Lung (tissue), 12 donors: ENCODE results near the gene HTT. TPM values are rescaled to one million over a fixed set of nuclear protein-coding genes. Genes with fewer than 3 reads are reported as not detected.

ENCODE experiments used
- ATAC-seq: fragments of 200-7000 bp; cut with Tn5 transposase; one replicate; pipeline ENCODE4 v1.9.1; 2020; ENCODE audit warnings: moderate number of reproducible peaks; ENCODE audit not compliant: insufficient read depth, low FRiP score
- DNase-seq, 3 donors: peaks; one replicate each; pipeline ENCODE4 v3.0.0-alpha.2; 2013 to 2017
- H3K27ac ChIP-seq, 2 donors: one replicate each; pipeline ENCODE4 v1.5.1; 2013; ENCODE audit warnings: mild to moderate bottlenecking in 2 of 2, moderate library complexity in 2 of 2, control low read depth in 1 of 2, inconsistent platforms in 1 of 2, low read depth in 1 of 2, low read length in 1 of 2
- H3K27me3 ChIP-seq, 3 donors: one replicate each; pipeline ENCODE4 v1.5.1; 2013; ENCODE audit warnings: low read length in 2 of 3; ENCODE audit not compliant: control insufficient read depth in 3 of 3, insufficient read depth in 3 of 3
- H3K36me3 ChIP-seq, 4 donors: one replicate each; pipeline ENCODE4 v1.5.1; 2013; ENCODE audit warnings: low read length in 4 of 4, mild to moderate bottlenecking in 1 of 4, moderate library complexity in 1 of 4; ENCODE audit not compliant: control insufficient read depth in 4 of 4, insufficient read depth in 4 of 4
- H3K4me1 ChIP-seq, 5 donors: one replicate each; pipeline ENCODE4 v1.5.1; 2013; ENCODE audit warnings: low read length in 5 of 5, mild to moderate bottlenecking in 2 of 5, moderate library complexity in 1 of 5; ENCODE audit not compliant: control insufficient read depth in 5 of 5, insufficient read depth in 5 of 5
- H3K4me3 ChIP-seq: one replicate; pipeline ENCODE4 v1.5.1; 2013; ENCODE audit warnings: mild to moderate bottlenecking, control low read depth, moderate library complexity
- H3K9ac ChIP-seq, 2 donors: one replicate each; pipeline ENCODE4 v1.5.1; 2013; ENCODE audit warnings: low read length in 2 of 2, control low read depth in 1 of 2; ENCODE audit not compliant: insufficient read depth in 1 of 2
- H3K9me3 ChIP-seq, 4 donors: one replicate each; pipeline ENCODE4 v1.5.1; 2013; ENCODE audit warnings: low read length in 3 of 4, mild to moderate bottlenecking in 1 of 4, moderate library complexity in 1 of 4; ENCODE audit not compliant: control insufficient read depth in 4 of 4, insufficient read depth in 3 of 4
- WGBS, 2 donors: extraction: QIAGEN DNeasy Blood & Tissue Kit; methylation state at CpG; one replicate each; pipeline ENCODE4 v1.1.7; 2013; 5-methylcytosine and 5-hydroxymethylcytosine counted together
- polyA plus RNA-seq, 2 donors: library from polyadenylated mRNA; stranded (reverse); fragments of 200-250 nt; gene quantifications; one replicate each; pipeline ENCODE4 v1.2.1, GENCODE V29; 2013
- total RNA-seq, 2 donors: library from RNA; depleted of rRNA in 1 of 2; stranded (reverse); fragments of >200 nt in 1 of 2; gene quantifications; one replicate each; pipeline ENCODE4 v1.2.1, GENCODE V29; 2014 to 2021
- TF ChIP-seq, protein P1 (sequence below): IDR thresholded peaks from 2 replicates; pipeline ENCODE4 v1.5.1; 2012; ENCODE audit warnings: mild to moderate bottlenecking; ENCODE audit errors: control extremely low read depth, extremely low read depth
- donor health status: control.
- donor health status: control.
- donor health status: Bipolar disorder and iron deficiency.
- donor health status: healthy.
- donor health status: DM: yes; HTN: yes; CAD: no.

Gene HTT
- total and polyA plus RNA-seq, 4 donors, result 17.0 to 109 (median 48.4) TPM

DNA sequence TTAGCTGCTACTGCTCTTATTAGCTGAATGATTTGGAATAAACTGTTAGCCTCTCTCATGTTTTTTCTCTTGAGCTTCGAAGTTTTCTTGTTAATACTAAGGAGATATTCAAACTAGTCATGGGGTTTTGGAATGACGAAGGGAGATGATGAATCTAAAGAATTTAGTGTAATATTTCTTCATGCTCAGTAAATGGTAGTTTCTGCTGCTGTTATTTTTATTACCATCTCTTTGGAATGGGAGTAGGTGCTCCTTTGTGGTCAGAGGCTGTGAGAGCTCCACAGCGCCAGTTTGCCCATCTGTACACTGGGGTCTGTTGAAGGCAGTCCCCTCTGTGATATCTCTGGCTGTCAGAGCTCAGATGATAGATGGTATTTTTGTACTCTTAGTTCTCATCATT, 33.7 kb downstream of the HTT start:
- Histone ChIP-seq H3K27ac (peak overlapping the region in 1 of 2 donors; percentile 64), H3K9ac (no peak overlapping the region), H3K36me3 (peaks cover 10 to 40% (median 18%) of the 10 kb centered on the region in 4 donors), H3K9me3 (no peaks in the 10 kb centered on the region), H3K4me3 (no peak overlapping the region), H3K4me1 (peaks cover 0 to 12% (median 0%) of the 10 kb centered on the region in 5 donors), H3K27me3 (no peaks in the 10 kb centered on the region)
- no peak for DNase-seq
- ATAC-seq, result no peak
- 81 to 94% methylated on average over 3 of the region's 3 CpGs for WGBS, 2 donors
- TF ChIP-seq, protein P1, sequence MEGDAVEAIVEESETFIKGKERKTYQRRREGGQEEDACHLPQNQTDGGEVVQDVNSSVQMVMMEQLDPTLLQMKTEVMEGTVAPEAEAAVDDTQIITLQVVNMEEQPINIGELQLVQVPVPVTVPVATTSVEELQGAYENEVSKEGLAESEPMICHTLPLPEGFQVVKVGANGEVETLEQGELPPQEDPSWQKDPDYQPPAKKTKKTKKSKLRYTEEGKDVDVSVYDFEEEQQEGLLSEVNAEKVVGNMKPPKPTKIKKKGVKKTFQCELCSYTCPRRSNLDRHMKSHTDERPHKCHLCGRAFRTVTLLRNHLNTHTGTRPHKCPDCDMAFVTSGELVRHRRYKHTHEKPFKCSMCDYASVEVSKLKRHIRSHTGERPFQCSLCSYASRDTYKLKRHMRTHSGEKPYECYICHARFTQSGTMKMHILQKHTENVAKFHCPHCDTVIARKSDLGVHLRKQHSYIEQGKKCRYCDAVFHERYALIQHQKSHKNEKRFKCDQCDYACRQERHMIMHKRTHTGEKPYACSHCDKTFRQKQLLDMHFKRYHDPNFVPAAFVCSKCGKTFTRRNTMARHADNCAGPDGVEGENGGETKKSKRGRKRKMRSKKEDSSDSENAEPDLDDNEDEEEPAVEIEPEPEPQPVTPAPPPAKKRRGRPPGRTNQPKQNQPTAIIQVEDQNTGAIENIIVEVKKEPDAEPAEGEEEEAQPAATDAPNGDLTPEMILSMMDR, result no peak

GRCh38 chr4:3111461-3111860, 37.0 kb downstream of the HTT start:
- peaks cover 16 to 46% (median 25%) of the 10 kb centered on the region in 4 donors for H3K36me3 ChIP-seq
- DNase-seq (peak in 1 of 3 donors; percentile 40), ATAC-seq (no peak)
- H3K9me3 ChIP-seq, result no peaks in the 10 kb centered on the region
- TF ChIP-seq, protein P1, result no peak
- H3K27ac ChIP-seq, result peak overlapping the region in 1 of 2 donors; percentile 78
- 57 to 59% methylated on average over 5 of the region's 5 CpGs for WGBS, 2 donors
- H3K4me3 ChIP-seq, result no peak overlapping the region
- H3K4me1 ChIP-seq, result peaks cover 0 to 14% (median 0%) of the 10 kb centered on the region in 5 donors
- H3K9ac ChIP-seq, result no peak overlapping the region
- no peaks in the 10 kb centered on the region for H3K27me3 ChIP-seq

DNA sequence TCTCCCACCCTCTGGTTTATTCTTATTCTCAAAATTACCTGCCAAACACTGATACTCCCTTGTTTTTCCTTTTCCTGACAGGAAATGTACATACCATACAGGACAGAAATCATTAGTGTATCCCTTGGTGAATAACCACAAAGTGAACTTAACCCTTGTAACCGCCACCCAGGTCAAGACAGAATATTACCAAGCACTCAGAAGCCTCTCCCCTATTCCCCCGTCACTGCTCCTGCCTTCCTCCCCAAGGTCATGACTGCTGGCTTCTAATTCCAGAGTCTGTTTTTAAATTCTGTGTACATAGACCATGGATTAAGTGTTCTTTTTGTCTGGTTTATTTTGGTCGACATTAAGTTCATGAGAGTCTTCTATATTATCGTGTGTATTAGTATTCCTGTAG, 37.7 kb downstream of the HTT start:
- WGBS, 2 donors, result 73 to 81% methylated on average over 4 of the region's 4 CpGs
- Histone ChIP-seq H3K4me1 (peaks cover 0 to 13% (median 0%) of the 10 kb centered on the region in 5 donors), H3K9ac (no peak overlapping the region), H3K9me3 (no peaks in the 10 kb centered on the region), H3K36me3 (peaks cover 19 to 49% (median 26%) of the 10 kb centered on the region in 4 donors), H3K27ac (peak overlapping the region in 1 of 2 donors; percentile 28), H3K27me3 (no peaks in the 10 kb centered on the region), H3K4me3 (no peak overlapping the region)
- no peak for ATAC-seq
- TF ChIP-seq, protein P1, result no peak
- DNase-seq, result no peak
